Right lobe of liver (tissue), 6 donors: ENCODE data around the gene SCYL1. TPM values are rescaled to one million over a fixed set of nuclear protein-coding genes. Genes with fewer than 3 reads are reported as not detected.

Experiments
- ATAC-seq, 4 donors: fragments of 200-7000 bp; cut with Tn5 transposase; one replicate each; pipeline ENCODE4 v1.9.1; 2020; ENCODE audit warnings: mild to moderate bottlenecking in 4 of 4, moderate library complexity in 4 of 4
- DNase-seq, 3 donors: peaks; one replicate each; pipeline ENCODE4 v3.0.0-alpha.2; 2020
- H3K27ac ChIP-seq, 3 donors: fragments of 200-600 bp; one replicate each; pipeline ENCODE4 v1.8.0; 2022
- H3K27me3 ChIP-seq, 2 donors: fragments of 200-600 bp; one replicate each; pipeline ENCODE4 v1.8.0; 2022
- H3K36me3 ChIP-seq, 4 donors: fragments of 200-600 bp; sonication (generic) in 1 of 4; one replicate each; pipeline versions ENCODE4 v1.5.1 to v1.8.0; 2017 to 2022; ENCODE audit warnings: control low read depth in 1 of 4
- H3K4me1 ChIP-seq, 4 donors: fragments of 200-600 bp; sonication (generic) in 1 of 4; one replicate each; pipeline versions ENCODE4 v1.5.1 to v1.8.0; 2017 to 2022; ENCODE audit warnings: control low read depth in 1 of 4
- H3K4me3 ChIP-seq, 3 donors: fragments of 200-600 bp; one replicate each; pipeline ENCODE4 v1.8.0; 2022
- H3K9me3 ChIP-seq, 4 donors: fragments of 200-600 bp; sonication (generic) in 1 of 4; one replicate each; pipeline versions ENCODE4 v1.5.1 to v1.8.0; 2017 to 2022; ENCODE audit warnings: control low read depth in 1 of 4
- POLR2A ChIP-seq: fragments of 450-650 bp; IDR thresholded peaks from one replicate; pipeline ENCODE4 v1.6.1; 2017; ENCODE audit warnings: antibody characterized with exemption, mild to moderate bottlenecking
- WGBS: methylation state at CpG from one replicate; pipeline ENCODE4 v1.1.6; 2018; ENCODE audit warnings: low coverage, low lambda C conversion rate; ENCODE audit not compliant: insufficient coverage; ENCODE audit errors: missing lambda C conversion rate; 5-methylcytosine and 5-hydroxymethylcytosine counted together
- intact Hi-C, 2 donors: fragments of 100-400 bp; cut with DNase I; formaldehyde crosslinking; loops; one replicate each; pipeline versions ENCODE4 v1.11.2 to v1.14.1; 2022
- long read RNA-seq: library from polyadenylated mRNA; unstranded; transcript quantifications from one replicate; pipeline ENCODE4 v2.0.0, GENCODE V29; 2019
- total RNA-seq, 6 experiments: library from RNA; depleted of rRNA in 2 of 6; stranded (reverse); fragments of >200 nt in 2 of 6; fragmentation: NEBNext Ultra II Directional in 3 of 6; extraction: Animal tissue kit (Norgen Biotek cat#: 25700) in 3 of 6; gene quantifications; one replicate each; pipeline versions ENCODE4 v1.1.0 to v1.2.4, GENCODE V29; 2016 to 2023
- TF ChIP-seq, protein P1 (sequence below), 4 donors: fragments of 200-600 bp in 3 of 4; fragments of 450-650 bp in 1 of 4; IDR thresholded peaks; one replicate each; pipeline versions ENCODE4 v1.5.1 to v1.8.0; 2016 to 2022; ENCODE audit warnings: antibody characterized with exemption in 4 of 4, mild to moderate bottlenecking in 2 of 4
- donor health status: DM: no; HTN: yes; CAD: no.
- donor health status: DM: no; HTN: no; CAD: no.
- donor health status: DM: no; HTN: no; CAD: no.
- donor health status: DM: no; HTN: yes; CAD: no.
- donor health status: DM: no; HTN: yes; CAD: no.

The SCYL1 gene
- total RNA-seq = 10 to 100 TPM; 51.3 to 82.3 (median 57.0) TPM
- long read RNA-seq, partial matches to known transcripts = 7 of 9 reads
- long read RNA-seq, other reads (novel, unspliced or antisense) = 1 of 9 reads

DNA sequence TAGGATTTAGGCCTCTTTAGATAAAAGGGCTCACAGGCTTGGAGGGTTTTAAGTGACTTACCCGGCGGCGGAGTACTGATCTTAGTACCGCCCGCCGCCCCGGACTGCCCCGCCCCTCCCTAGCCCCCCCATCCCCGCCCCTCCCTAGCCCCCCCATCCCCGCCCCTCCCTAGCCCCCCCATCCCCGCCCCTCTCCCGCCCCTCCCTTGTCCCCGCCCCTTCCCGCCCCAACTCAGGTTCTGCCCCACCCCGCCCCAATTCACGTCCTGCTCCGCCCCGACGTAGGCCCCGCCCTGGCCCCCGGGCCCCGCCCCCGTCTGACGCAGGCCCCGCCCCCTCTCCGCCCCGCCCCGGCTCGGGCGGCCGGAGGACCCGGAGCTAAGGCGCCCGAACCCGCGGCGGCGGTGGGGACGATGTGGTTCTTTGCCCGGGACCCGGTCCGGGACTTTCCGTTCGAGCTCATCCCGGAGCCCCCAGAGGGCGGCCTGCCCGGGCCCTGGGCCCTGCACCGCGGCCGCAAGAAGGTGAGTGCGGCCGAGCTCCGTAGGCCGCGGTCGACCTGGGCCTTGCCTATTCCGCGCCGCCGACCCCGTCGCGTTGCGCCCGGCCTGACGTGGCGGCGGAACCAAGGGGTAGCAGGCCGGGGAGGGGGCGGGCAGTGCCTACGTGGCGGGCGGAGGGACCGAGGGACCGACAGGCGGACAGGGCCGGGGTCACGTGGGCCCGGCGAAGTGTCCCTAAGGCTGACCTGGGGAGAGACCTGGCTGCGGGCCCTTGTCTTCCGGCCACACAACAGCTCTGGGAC, at the start of gene SCYL1:
Gene SCYL1, plus strand, starts transcription at position 343 of the 805 bp plus-strand sequence. Its CDS starts 71 bp downstream, at position 414.
- 3% methylated on average over 33 of the region's 82 CpGs for WGBS
- no peaks in the 10 kb centered on the region for H3K27me3 ChIP-seq
- peak within 1 kb of the TSS; percentile 99 to 100 (median 100) for H3K4me3 ChIP-seq
- TF ChIP-seq, protein P1, sequence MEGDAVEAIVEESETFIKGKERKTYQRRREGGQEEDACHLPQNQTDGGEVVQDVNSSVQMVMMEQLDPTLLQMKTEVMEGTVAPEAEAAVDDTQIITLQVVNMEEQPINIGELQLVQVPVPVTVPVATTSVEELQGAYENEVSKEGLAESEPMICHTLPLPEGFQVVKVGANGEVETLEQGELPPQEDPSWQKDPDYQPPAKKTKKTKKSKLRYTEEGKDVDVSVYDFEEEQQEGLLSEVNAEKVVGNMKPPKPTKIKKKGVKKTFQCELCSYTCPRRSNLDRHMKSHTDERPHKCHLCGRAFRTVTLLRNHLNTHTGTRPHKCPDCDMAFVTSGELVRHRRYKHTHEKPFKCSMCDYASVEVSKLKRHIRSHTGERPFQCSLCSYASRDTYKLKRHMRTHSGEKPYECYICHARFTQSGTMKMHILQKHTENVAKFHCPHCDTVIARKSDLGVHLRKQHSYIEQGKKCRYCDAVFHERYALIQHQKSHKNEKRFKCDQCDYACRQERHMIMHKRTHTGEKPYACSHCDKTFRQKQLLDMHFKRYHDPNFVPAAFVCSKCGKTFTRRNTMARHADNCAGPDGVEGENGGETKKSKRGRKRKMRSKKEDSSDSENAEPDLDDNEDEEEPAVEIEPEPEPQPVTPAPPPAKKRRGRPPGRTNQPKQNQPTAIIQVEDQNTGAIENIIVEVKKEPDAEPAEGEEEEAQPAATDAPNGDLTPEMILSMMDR (IDR thresholded peaks at IDR 0.05) = no peak
- TF ChIP-seq POLR2A = peak; percentile 62
- peak within 1 kb of the TSS; percentile 79 to 94 (median 86) for H3K27ac ChIP-seq
- ATAC-seq (peak; percentile 79 to 91 (median 90)), DNase-seq (peak; percentile 87 to 88 (median 88))
- no peaks in the 10 kb centered on the region for H3K9me3 ChIP-seq
- H3K36me3 ChIP-seq = peaks cover 0 to 8% (median 3%) of the 10 kb centered on the region in 4 donors
- H3K4me1 ChIP-seq = peaks cover 0 to 58% (median 20%) of the 10 kb centered on the region in 4 donors
- intact Hi-C loops = no loop called here

DNA sequence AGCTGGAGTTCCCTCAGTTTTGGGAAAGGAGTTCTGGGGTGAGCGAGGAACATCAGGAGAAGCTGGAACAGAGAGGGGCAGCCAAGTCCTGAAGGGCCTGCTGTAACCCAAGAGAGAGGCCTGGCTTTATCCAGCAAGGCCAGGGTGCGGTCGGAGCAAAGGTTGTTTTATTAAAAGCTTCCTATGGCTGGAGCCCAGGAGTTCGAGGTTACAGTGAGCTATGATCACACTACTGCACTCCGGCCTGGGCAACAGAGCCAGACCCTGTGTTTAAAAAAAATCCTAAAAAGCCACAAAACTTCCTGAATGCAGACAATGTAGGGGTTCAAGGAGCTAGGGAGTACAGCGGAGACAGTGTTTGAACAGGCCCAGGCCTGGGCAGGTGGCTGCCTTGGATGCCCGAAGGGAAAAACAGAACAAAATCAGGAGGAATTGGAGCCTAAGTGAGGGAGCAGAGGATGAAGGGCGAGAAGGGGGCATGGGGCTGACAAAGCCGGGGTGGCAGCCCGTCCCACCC, 48.2 kb upstream of the SCYL1 start:
- H3K4me1 ChIP-seq = peaks cover 0 to 20% (median 9%) of the 10 kb centered on the region in 4 donors
- ATAC-seq (peak; percentile 32 to 60 (median 56)), DNase-seq (peak in 2 of 3 donors; percentile 76 to 87)
- H3K9me3 ChIP-seq = no peaks in the 10 kb centered on the region
- TF ChIP-seq, protein P1 (IDR thresholded peaks at IDR 0.05) = no peak
- TF ChIP-seq POLR2A = no peak
- H3K36me3 ChIP-seq = no peaks in the 10 kb centered on the region
- 7% methylated on average over 9 of the region's 10 CpGs for WGBS
- intact Hi-C loops = no loop called here
- no peaks in the 10 kb centered on the region for H3K27me3 ChIP-seq
- H3K27ac ChIP-seq = peak overlapping the region; percentile 97 to 100 (median 100)
- peak overlapping the region; percentile 71 to 96 (median 91) for H3K4me3 ChIP-seq

DNA sequence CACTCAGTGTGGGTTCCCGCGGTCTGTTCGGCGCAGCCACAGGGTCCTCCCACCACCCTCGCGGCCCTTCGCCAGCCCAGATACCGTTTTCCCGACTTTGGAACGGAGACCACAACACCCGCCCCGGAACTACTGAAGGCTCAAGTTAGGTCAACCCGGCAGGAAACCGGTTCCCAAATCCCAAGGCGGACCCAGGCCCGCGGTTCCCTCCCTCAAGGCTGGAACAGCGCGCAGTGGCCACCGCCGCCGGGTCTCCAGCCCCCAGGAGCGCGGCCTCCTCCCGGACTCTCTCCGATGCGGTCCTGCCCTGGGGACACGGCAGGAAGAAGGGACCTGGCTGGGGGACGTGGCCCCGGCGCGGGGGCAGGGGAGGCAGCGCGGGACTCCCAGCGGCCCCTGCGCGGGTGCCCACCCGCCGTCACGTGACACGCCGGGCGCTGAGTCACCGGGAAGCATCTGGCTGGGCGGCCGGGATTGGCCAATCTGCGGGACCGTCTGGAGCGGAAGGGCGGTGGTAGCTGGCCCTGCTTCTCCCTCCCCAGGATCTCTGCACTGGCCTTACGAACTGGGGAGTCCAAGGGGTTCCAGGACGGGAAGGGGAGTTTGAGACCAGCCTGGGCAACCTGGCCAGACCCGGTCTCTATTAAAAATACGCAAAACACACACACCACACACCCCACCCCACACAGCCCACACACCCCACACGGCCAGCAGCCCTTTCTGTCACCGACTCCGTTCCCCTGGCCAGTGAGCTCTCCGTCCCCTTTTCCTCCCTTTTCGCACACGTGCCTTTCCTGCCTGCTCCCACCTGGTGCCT, 47.5 kb upstream of the SCYL1 start:
- H3K27me3 ChIP-seq = no peaks in the 10 kb centered on the region
- H3K36me3 ChIP-seq = no peaks in the 10 kb centered on the region
- ATAC-seq (peak; percentile 80 to 91 (median 88)), DNase-seq (peak; percentile 98)
- peaks cover 0 to 20% (median 9%) of the 10 kb centered on the region in 4 donors for H3K4me1 ChIP-seq
- peak overlapping the region; percentile 97 to 100 (median 100) for H3K27ac ChIP-seq
- intact Hi-C loops = no loop called here
- 0% methylated on average over 5 of the region's 60 CpGs for WGBS
- TF ChIP-seq POLR2A = peak; percentile 97
- TF ChIP-seq, protein P1 (IDR thresholded peaks at IDR 0.05) = no peak
- H3K9me3 ChIP-seq = no peaks in the 10 kb centered on the region
- peak overlapping the region; percentile 71 to 96 (median 91) for H3K4me3 ChIP-seq
